ENCODE data around the gene NUMB. TPM values are rescaled to one million over a fixed set of nuclear protein-coding genes. Genes with fewer than 3 reads are reported as not detected.

Gene NUMB
- total and polyA plus RNA-seq, 2 experiments from 2014 or later = 64.8 to 142 TPM

- TF ChIP-seq EZH2 (IDR thresholded peaks at IDR 0.05; ENCODE audit: insufficient read depth, poor library complexity, severe bottlenecking) (no peak), EZH2phosphoT487 (IDR thresholded peaks at IDR 0.05; ENCODE audit: insufficient read depth, low read depth) (no peak)
- no peak overlapping the region for H3K4me2 ChIP-seq (ENCODE audit: unreplicated experiment)
- H3K27ac ChIP-seq = no peak overlapping the region
- H2AFZ ChIP-seq = no peak overlapping the region
- H3K4me1 ChIP-seq (ENCODE audit: insufficient read depth) = peaks cover 5% of the 10 kb centered on the region; the same call in 1 of the 2 replicates
- H3K9me2 ChIP-seq (ENCODE audit: insufficient read depth) = no peaks in the 10 kb centered on the region
- no peaks in the 10 kb centered on the region for H4K20me1 ChIP-seq (ENCODE audit: insufficient read depth)
- H3K27me3 ChIP-seq (replicated peaks; ENCODE audit: insufficient read depth) = no peaks in the 10 kb centered on the region
- no peak overlapping the region for H3K4me3 ChIP-seq
- in situ Hi-C loops (cut with MboI) = no loop called here
- peaks cover 58% of the 10 kb centered on the region for H3F3A ChIP-seq (ENCODE audit: insufficient read depth)
- peaks cover 45% of the 10 kb centered on the region for H3K79me2 ChIP-seq (ENCODE audit: insufficient read depth)
- H3K9ac ChIP-seq = no peak overlapping the region
- 44 to 46% methylated on average over 12 of the region's 12 CpGs for WGBS, 2 experiments (ENCODE audit: low coverage in 1 of 2, low lambda C conversion rate in 2 of 2, missing lambda C conversion rate in 2 of 2)
- DNase-seq = peak; percentile 53
- no peaks in the 10 kb centered on the region for H3K9me3 ChIP-seq (ENCODE audit: low read depth)
- peaks cover 77% of the 10 kb centered on the region for H3K36me3 ChIP-seq (ENCODE audit: low read depth)
Measured at GRCh38 chr14:73283608-73284379, 174.6 kb downstream of the NUMB start.

GRCh38 chr14:73280903-73281302 is 177.4 kb downstream of the NUMB start:
- WGBS, 2 experiments (ENCODE audit: low coverage in 1 of 2, low lambda C conversion rate in 2 of 2, missing lambda C conversion rate in 2 of 2) = 95 to 100% methylated on average over 5 of the region's 5 CpGs
- peaks cover 70% of the 10 kb centered on the region for H3K36me3 ChIP-seq (ENCODE audit: low read depth)

GRCh38 chr14:73277376-73277775 is 181.0 kb downstream of the NUMB start:
- Histone ChIP-seq H3K9me3 (ENCODE audit: low read depth) (no peaks in the 10 kb centered on the region), H3K27me3 (replicated peaks; ENCODE audit: insufficient read depth) (no peaks in the 10 kb centered on the region), H3K9ac (no peak overlapping the region), H3F3A (ENCODE audit: insufficient read depth) (peaks cover 59% of the 10 kb centered on the region), H3K9me2 (ENCODE audit: insufficient read depth) (no peaks in the 10 kb centered on the region), H3K4me1 (ENCODE audit: insufficient read depth) (peaks cover 5% of the 10 kb centered on the region; the same call in 1 of the 2 replicates), H4K20me1 (ENCODE audit: insufficient read depth) (no peaks in the 10 kb centered on the region), H3K4me3 (no peak overlapping the region), H2AFZ (no peak overlapping the region), H3K27ac (no peak overlapping the region), H3K4me2 (ENCODE audit: unreplicated experiment) (no peak overlapping the region), H3K79me2 (ENCODE audit: insufficient read depth) (peaks cover 13% of the 10 kb centered on the region), H3K36me3 (ENCODE audit: low read depth) (peaks cover 76% of the 10 kb centered on the region)
- TF ChIP-seq EZH2phosphoT487 (IDR thresholded peaks at IDR 0.05; ENCODE audit: insufficient read depth, low read depth) (no peak), EZH2 (IDR thresholded peaks at IDR 0.05; ENCODE audit: insufficient read depth, poor library complexity, severe bottlenecking) (no peak)
- DNase-seq = no peak
- in situ Hi-C loops (cut with MboI) = no loop called here
- WGBS, 2 experiments (ENCODE audit: low coverage in 1 of 2, low lambda C conversion rate in 2 of 2, missing lambda C conversion rate in 2 of 2) = 100% methylated on average over 2 of the region's 2 CpGs

More at GRCh38 chr14:73280903-73281302, 177.4 kb downstream of the NUMB start:
- Histone ChIP-seq H3K27me3 (replicated peaks; ENCODE audit: insufficient read depth) (no peaks in the 10 kb centered on the region), H2AFZ (no peak overlapping the region), H3K79me2 (ENCODE audit: insufficient read depth) (peaks cover 23% of the 10 kb centered on the region), H4K20me1 (ENCODE audit: insufficient read depth) (no peaks in the 10 kb centered on the region), H3K9ac (no peak overlapping the region), H3K9me3 (ENCODE audit: low read depth) (no peaks in the 10 kb centered on the region), H3K27ac (no peak overlapping the region), H3K4me1 (ENCODE audit: insufficient read depth) (peaks cover 5% of the 10 kb centered on the region; the same call in 1 of the 2 replicates), H3F3A (ENCODE audit: insufficient read depth) (peaks cover 51% of the 10 kb centered on the region), H3K9me2 (ENCODE audit: insufficient read depth) (no peaks in the 10 kb centered on the region), H3K4me2 (ENCODE audit: unreplicated experiment) (no peak overlapping the region), H3K4me3 (no peak overlapping the region)
- TF ChIP-seq EZH2phosphoT487 (IDR thresholded peaks at IDR 0.05; ENCODE audit: insufficient read depth, low read depth) (no peak), EZH2 (IDR thresholded peaks at IDR 0.05; ENCODE audit: insufficient read depth, poor library complexity, severe bottlenecking) (no peak)
- in situ Hi-C loops (cut with MboI) = no loop called here
- DNase-seq = no peak

- Histone ChIP-seq H4K20me1 (ENCODE audit: insufficient read depth) (no peaks in the 10 kb centered on the region), H3K9me3 (ENCODE audit: low read depth) (no peaks in the 10 kb centered on the region), H3K79me2 (ENCODE audit: insufficient read depth) (peaks cover 11% of the 10 kb centered on the region), H3K36me3 (ENCODE audit: low read depth) (peaks cover 72% of the 10 kb centered on the region), H3K9ac (no peak overlapping the region), H3K9me2 (ENCODE audit: insufficient read depth) (no peaks in the 10 kb centered on the region), H3K27ac (no peak overlapping the region), H3K4me2 (ENCODE audit: unreplicated experiment) (no peak overlapping the region), H3K27me3 (replicated peaks; ENCODE audit: insufficient read depth) (no peaks in the 10 kb centered on the region), H3F3A (ENCODE audit: insufficient read depth) (peaks cover 59% of the 10 kb centered on the region), H3K4me3 (no peak overlapping the region), H3K4me1 (ENCODE audit: insufficient read depth) (peaks cover 4% of the 10 kb centered on the region; the same call in 1 of the 2 replicates), H2AFZ (no peak overlapping the region)
- WGBS, 2 experiments (ENCODE audit: low coverage in 1 of 2, low lambda C conversion rate in 2 of 2, missing lambda C conversion rate in 2 of 2) = 89 to 93% methylated on average over 7 of the region's 7 CpGs
- no peak for TF ChIP-seq EZH2 (IDR thresholded peaks at IDR 0.05; ENCODE audit: insufficient read depth, poor library complexity, severe bottlenecking)
- TF ChIP-seq EZH2phosphoT487 (IDR thresholded peaks at IDR 0.05; ENCODE audit: insufficient read depth, low read depth) = no peak
- DNase-seq = no peak
- in situ Hi-C loops (cut with MboI) = no loop called here
Measured at GRCh38 chr14:73276836-73277235, 181.5 kb downstream of the NUMB start.

All from GM23248 (cell line).